H1 (cell line): ENCODE data around the gene GNB1. TPM values are rescaled to one million over a fixed set of nuclear protein-coding genes. Genes with fewer than 3 reads are reported as not detected.

Experiments used
- CTCF ChIA-PET: fragments of 300-600 bp; sonication (Branson Sonifier 250); formaldehyde crosslinking; loops from one replicate; lab custom pipeline; 2021; ENCODE audit not compliant: partially characterized antibody; lab: Charles Lee
- POLR2A ChIA-PET: fragments of 300-600 bp; sonication (Branson Sonifier 250); formaldehyde crosslinking; loops from one replicate; lab custom pipeline; 2021; ENCODE audit warnings: inconsistent platforms; ENCODE audit not compliant: partially characterized antibody; lab: Charles Lee
- DNase-seq, 2 experiments: peaks; one replicate each; pipeline versions ENCODE4 v3.0.0 to v3.0.0-alpha.2; 2010 to 2022; ENCODE audit warnings: low spot score in 2 of 2, low read depth in 1 of 2, mixed read lengths in 1 of 2
- FAIRE-seq: peaks from 2 replicates; lab custom pipeline; 2011; peaks lifted over from hg19 to GRCh38; lab: Jason Lieb, UNC
- H2AFZ ChIP-seq: 2 replicates; pipeline ENCODE4 v1.8.1; 2012; ENCODE audit warnings: low read length, inconsistent platforms
- H2AK5ac ChIP-seq: 2 replicates; pipeline ENCODE4 v1.6.1; 2013; ENCODE audit warnings: low read depth, low read length
- H2BK120ac ChIP-seq: replicated peaks from 2 replicates; pipeline ENCODE3; 2013; ENCODE audit warnings: low read depth, low read length, inconsistent platforms
- H2BK12ac ChIP-seq: 2 replicates; pipeline ENCODE4 v1.6.1; 2013; ENCODE audit warnings: low read depth, low read length
- H2BK15ac ChIP-seq: 2 replicates; pipeline ENCODE4 v1.6.1; 2013; ENCODE audit warnings: low read length
- H2BK20ac ChIP-seq: 2 replicates; pipeline ENCODE4 v1.6.1; 2013; ENCODE audit warnings: low read length
- H2BK5ac ChIP-seq: 2 replicates; pipeline ENCODE4 v1.6.1; 2013; ENCODE audit warnings: low read depth, low read length
- H3K14ac ChIP-seq: 2 replicates; pipeline ENCODE4 v1.6.1; 2013; ENCODE audit warnings: inconsistent platforms; ENCODE audit not compliant: insufficient read length
- H3K18ac ChIP-seq: 2 replicates; pipeline ENCODE4 v1.6.1; 2013; ENCODE audit warnings: low read length; ENCODE audit errors: extremely low read depth
- H3K23ac ChIP-seq: 2 replicates; pipeline ENCODE4 v1.6.1; 2013; ENCODE audit warnings: inconsistent platforms; ENCODE audit not compliant: insufficient read length
- H3K23me2 ChIP-seq: 2 replicates; pipeline ENCODE4 v1.6.1; 2013; ENCODE audit warnings: low read depth, low read length
- H3K27ac ChIP-seq: 2 replicates; pipeline ENCODE4 v1.6.1; 2011; ENCODE audit warnings: low read depth, low read length, inconsistent platforms
- H3K27me3 ChIP-seq, 4 experiments: replicated peaks in 1 of 4; 1 replicate in 1 of 4; 2 replicates in 3 of 4; pipeline versions ENCODE4 v1.6.1 to v1.8.1; 2011 to 2013; ENCODE audit warnings: low read length in 3 of 4, mild to moderate bottlenecking in 3 of 4, inconsistent platforms in 2 of 4, mixed read lengths in 2 of 4, moderate library complexity in 1 of 4; ENCODE audit not compliant: control insufficient read depth in 3 of 4, insufficient read depth in 3 of 4; ENCODE audit errors: extremely low read depth in 1 of 4
- H3K36me3 ChIP-seq, 4 experiments: 2 replicates each; pipeline versions ENCODE4 v1.6.1 to v1.8.1; 2011 to 2013; ENCODE audit warnings: mild to moderate bottlenecking in 4 of 4, low read length in 3 of 4, moderate library complexity in 2 of 4, control low read depth in 1 of 4, inconsistent platforms in 1 of 4; ENCODE audit not compliant: insufficient read depth in 4 of 4, control insufficient read depth in 2 of 4
- H3K4ac ChIP-seq: replicated peaks from 2 replicates; pipeline ENCODE3; 2013; ENCODE audit warnings: low read length, low read depth, mixed read lengths, inconsistent platforms; ENCODE audit not compliant: insufficient read length
- H3K4me1 ChIP-seq, 4 experiments: replicated peaks in 1 of 4; 1 replicate in 1 of 4; 2 replicates in 3 of 4; pipeline versions ENCODE4 v1.6.1 to v1.8.1; 2011 to 2013; ENCODE audit warnings: low read length in 3 of 4, inconsistent platforms in 2 of 4, mixed read lengths in 1 of 4; ENCODE audit not compliant: insufficient read depth in 4 of 4, control insufficient read depth in 3 of 4
- H3K4me2 ChIP-seq, 2 experiments: 2 replicates each; pipeline versions ENCODE4 v1.6.1 to v1.8.1; 2011 to 2013; ENCODE audit warnings: low read depth in 2 of 2, low read length in 2 of 2, control low read depth in 1 of 2, inconsistent platforms in 1 of 2, mild to moderate bottlenecking in 1 of 2; ENCODE audit not compliant: insufficient read depth in 1 of 2
- H3K4me3 ChIP-seq, 4 experiments: fragments of 200-600, 300-600 bp in 1 of 4; sonication (generic), shearing (Covaris generic), sonication (Bioruptor Twin) in 1 of 4; 2 replicates each; pipeline versions ENCODE4 v1.5.1 to v1.8.1; 2011 to 2016; ENCODE audit warnings: low read length in 4 of 4, low read depth in 3 of 4, control low read depth in 2 of 4, inconsistent platforms in 2 of 4, mild to moderate bottlenecking in 2 of 4, mixed read lengths in 1 of 4, moderate library complexity in 1 of 4; ENCODE audit not compliant: insufficient read depth in 2 of 4; ENCODE audit errors: extremely low read depth in 1 of 4
- H3K56ac ChIP-seq: replicated peaks from 2 replicates; pipeline ENCODE3; 2013; ENCODE audit warnings: low read depth, mild to moderate bottlenecking, mixed read lengths, low read length, inconsistent platforms; ENCODE audit not compliant: insufficient read length
- H3K79me1 ChIP-seq: 2 replicates; pipeline ENCODE4 v1.6.1; 2013; ENCODE audit warnings: low read depth, low read length, control low read depth
- H3K79me2 ChIP-seq, 2 experiments: 2 replicates each; pipeline versions ENCODE4 v1.6.1 to v1.8.1; 2012 to 2013; ENCODE audit warnings: low read length in 2 of 2, mild to moderate bottlenecking in 2 of 2, inconsistent platforms in 1 of 2; ENCODE audit not compliant: insufficient read depth in 2 of 2, control insufficient read depth in 1 of 2
- H3K9ac ChIP-seq, 4 experiments: replicated peaks in 1 of 4; 1 replicate in 1 of 4; 2 replicates in 3 of 4; pipeline versions ENCODE4 v1.6.1 to v1.8.1; 2011 to 2013; ENCODE audit warnings: low read depth in 3 of 4, low read length in 3 of 4, control low read depth in 2 of 4, mild to moderate bottlenecking in 2 of 4, moderate library complexity in 2 of 4, inconsistent platforms in 1 of 4; ENCODE audit errors: extremely low read depth in 1 of 4
- H3K9me3 ChIP-seq, 2 experiments: 2 replicates each; pipeline versions ENCODE4 v1.6.1 to v1.8.1; 2012 to 2013; ENCODE audit warnings: mild to moderate bottlenecking in 2 of 2, moderate library complexity in 2 of 2, control low read depth in 1 of 2, inconsistent platforms in 1 of 2, low read depth in 1 of 2, low read length in 1 of 2, mixed read lengths in 1 of 2; ENCODE audit not compliant: insufficient read depth in 2 of 2
- H4K20me1 ChIP-seq, 2 experiments: replicated peaks in 1 of 2; 2 replicates each; pipeline versions ENCODE3 to v1.8.1; 2011 to 2013; ENCODE audit warnings: inconsistent platforms in 2 of 2, low read length in 2 of 2, mild to moderate bottlenecking in 1 of 2; ENCODE audit not compliant: insufficient read depth in 2 of 2, control insufficient read depth in 1 of 2
- H4K5ac ChIP-seq: 2 replicates; pipeline ENCODE4 v1.6.1; 2013; ENCODE audit warnings: low read length, low read depth, mixed read lengths, inconsistent platforms; ENCODE audit not compliant: insufficient read length
- H4K8ac ChIP-seq: 2 replicates; pipeline ENCODE4 v1.8.0; 2013; ENCODE audit warnings: mild to moderate bottlenecking, moderate library complexity, low read length, inconsistent platforms; ENCODE audit not compliant: insufficient read depth; ENCODE audit errors: extremely low read depth
- H4K91ac ChIP-seq: replicated peaks from 2 replicates; pipeline ENCODE3; 2013; ENCODE audit warnings: low read length, mixed read lengths, inconsistent platforms; ENCODE audit not compliant: insufficient read length
- KDM1A ChIP-seq: fragments of 200-600, 300-600 bp; sonication (generic); IDR thresholded peaks from 2 replicates; pipeline ENCODE4 v1.7.1; 2016; ENCODE audit warnings: mild to moderate bottlenecking, low read length, borderline replicate concordance
- SAP30 ChIP-seq: fragments of 300-600 bp; sonication (generic); IDR thresholded peaks from 2 replicates; pipeline ENCODE4 v1.7.1; 2012; ENCODE audit warnings: low read length, moderate library complexity, mild to moderate bottlenecking, inconsistent platforms; ENCODE audit not compliant: insufficient read depth, insufficient replicate concordance
- WGBS, 2 experiments: shearing (Covaris generic) in 1 of 2; methylation state at CpG; one replicate each; pipeline versions ENCODE4 v1.1.6 to v1.1.7; 2013 to 2015; ENCODE audit warnings: low lambda C conversion rate in 2 of 2, mixed read lengths in 2 of 2, inconsistent platforms in 1 of 2, low coverage in 1 of 2, missing lambda C conversion rate in 1 of 2; ENCODE audit not compliant: insufficient replicate concordance in 2 of 2, insufficient coverage in 1 of 2, insufficient read length in 1 of 2; ENCODE audit errors: extremely low coverage in 1 of 2, missing lambda C conversion rate in 1 of 2; 5-methylcytosine and 5-hydroxymethylcytosine counted together
- polyA plus RNA-seq, 7 experiments: library from polyadenylated mRNA; depleted of rRNA in 3 of 7; stranded (reverse) in 5 of 7; unstranded in 2 of 7; fragments of >200 nt in 5 of 7; fragments of 200-250 nt in 2 of 7; gene quantifications; 1 replicate in 5 of 7; 2 replicates in 1 of 7; 4 replicates in 1 of 7; pipeline versions ENCODE4 v1.2.1 to v1.2.3, GENCODE V29; 2011 to 2013; ENCODE audit warnings: missing spikeins in 2 of 7, mixed read lengths in 2 of 7
- total RNA-seq: library from RNA; stranded (reverse); fragmentation: NEBNext Ultra II Directional; extraction: Animal tissue kit (Norgen Biotek cat#: 25700); gene quantifications from 2 replicates; pipeline ENCODE4 v1.2.1, GENCODE V29; 2021

GNB1 gene
- total and polyA plus RNA-seq, 2 of the 8 experiments (the other 6 are each of a cell fraction or from before 2014, with no cell fraction given): 343 to 382 TPM

GRCh38 chr1:1898246-1898933 is 7.5 kb upstream of the GNB1 start:
- no peak overlapping the region for H2BK5ac ChIP-seq
- H2BK15ac ChIP-seq: no peak overlapping the region
- 88% methylated on average over 6 of the region's 6 CpGs; no CpG with 5 or more reads in 1 of the 2 experiments for WGBS, 2 experiments
- H3K4me1 ChIP-seq: peaks cover 0 to 21% (median 8%) of the 10 kb centered on the region in 4 experiments; a peak in 6 of 7 replicates
- H2AFZ ChIP-seq: no peak overlapping the region
- H3K4me2 ChIP-seq: no peak overlapping the region
- H3K23ac ChIP-seq: no peak overlapping the region
- no peak overlapping the region for H4K91ac ChIP-seq
- CTCF ChIA-PET: interaction anchor here (0.6 to 7.0 kb wide), 14 partner anchors 9 to 220 kb away, joined by 3 to 64 read pairs (median 4); no protein-coding TSS in a partner anchor
- H3K18ac ChIP-seq: no peak overlapping the region
- TF ChIP-seq KDM1A (peak; percentile 88; the same call in 1 of the 2 replicates), SAP30 (no peak)
- TF ChIP-seq, all 59 proteins: peak for 1
- H3K4ac ChIP-seq: no peak overlapping the region
- no peaks in the 10 kb centered on the region for H3K79me2 ChIP-seq
- no peaks in the 10 kb centered on the region for H3K36me3 ChIP-seq
- DNase-seq (no peak), FAIRE-seq (no peak)
- H4K20me1 ChIP-seq: peaks cover 0 to 6% of the 10 kb centered on the region in 2 experiments
- no peaks in the 10 kb centered on the region for H3K9me3 ChIP-seq
- no peak overlapping the region for H4K8ac ChIP-seq
- no peaks in the 10 kb centered on the region; a peak in 3 of 7 replicates for H3K27me3 ChIP-seq
- H3K23me2 ChIP-seq: no peaks in the 10 kb centered on the region
- no peak overlapping the region for H3K14ac ChIP-seq
- H3K9ac ChIP-seq: no peak overlapping the region
- no peak overlapping the region for H3K27ac ChIP-seq
- H2BK20ac ChIP-seq: no peak overlapping the region
- H2BK120ac ChIP-seq: no peak overlapping the region
- H2BK12ac ChIP-seq: no peak overlapping the region
- POLR2A ChIA-PET: interaction anchor here (0.6 to 1.2 kb wide), 3 partner anchors 10 to 79 kb away, joined by 3 to 5 read pairs (median 4); no protein-coding TSS in a partner anchor
- no peaks in the 10 kb centered on the region for H3K79me1 ChIP-seq
- H3K56ac ChIP-seq: no peak overlapping the region
- H4K5ac ChIP-seq: no peak overlapping the region
- no peak overlapping the region for H2AK5ac ChIP-seq
- no peak overlapping the region for H3K4me3 ChIP-seq
